T-cell (primary cell): ENCODE measurements around the gene OSBPL6. TPM values are rescaled to one million over a fixed set of nuclear protein-coding genes. Genes with fewer than 3 reads are reported as not detected.

Source experiments
- ATAC-seq, 4 experiments: fragments of 200-7000 bp in 3 of 4; fragments of 150-1000 bp in 1 of 4; cut with Tn5 transposase; replicated peaks in 1 of 4; 1 replicate in 3 of 4; 2 replicates in 1 of 4; pipeline ENCODE4 v1.10.0; 2021; ENCODE audit warnings: moderate library complexity in 3 of 4, mild to moderate bottlenecking in 2 of 4, moderate number of reproducible peaks in 1 of 4
- CTCF ChIA-PET, 2 donors: fragments of 300-600 bp; sonication (Branson Sonifier 250); formaldehyde crosslinking; loops; one replicate each; lab custom pipeline; 2022; ENCODE audit warnings: antibody characterized with exemption in 2 of 2; lab: Charles Lee
- POLR2A ChIA-PET, 2 donors: fragments of 300-600 bp; sonication (Branson Sonifier 250); formaldehyde crosslinking; loops; one replicate each; lab custom pipeline; 2022; ENCODE audit warnings: antibody characterized with exemption in 2 of 2; lab: Charles Lee
- DNase-seq, 35 experiments: peaks; one replicate each; pipeline versions ENCODE4 v3.0.0 to v3.0.0-alpha.2; 2013 to 2023
- H3K27ac ChIP-seq: one replicate; pipeline ENCODE4 v1.5.1; 2013; ENCODE audit warnings: low read length
- H3K27me3 ChIP-seq, 2 experiments: replicated peaks in 1 of 2; 1 replicate in 1 of 2; 2 replicates in 1 of 2; pipeline versions ENCODE4 v1.6.1 to v1.7.0; 2013; ENCODE audit warnings: low read length in 1 of 2, mixed read lengths in 1 of 2; ENCODE audit not compliant: control insufficient read depth in 2 of 2, insufficient read depth in 2 of 2; ENCODE audit errors: extremely low read depth in 1 of 2
- H3K36me3 ChIP-seq, 2 donors: 1 replicate in 1 of 2; 2 replicates in 1 of 2; pipeline versions ENCODE4 v1.6.1 to v1.7.0; 2013; ENCODE audit warnings: low read length in 1 of 2; ENCODE audit not compliant: control insufficient read depth in 2 of 2, insufficient read depth in 1 of 2; ENCODE audit errors: extremely low read depth in 1 of 2
- H3K4me1 ChIP-seq, 2 experiments: 1 replicate in 1 of 2; 2 replicates in 1 of 2; pipeline versions ENCODE4 v1.6.1 to v1.7.0; 2013; ENCODE audit warnings: low read length in 2 of 2, mixed read lengths in 1 of 2; ENCODE audit not compliant: insufficient read depth in 2 of 2, control insufficient read depth in 1 of 2; ENCODE audit errors: extremely low read depth in 1 of 2
- H3K4me3 ChIP-seq, 2 donors: 1 replicate in 1 of 2; 2 replicates in 1 of 2; pipeline versions ENCODE4 v1.5.1 to v1.7.0; 2013; ENCODE audit warnings: mild to moderate bottlenecking in 2 of 2, low read length in 1 of 2, moderate library complexity in 1 of 2; ENCODE audit not compliant: control insufficient read depth in 1 of 2; ENCODE audit errors: extremely low read depth in 1 of 2
- H3K9me3 ChIP-seq: 2 replicates; pipeline ENCODE4 v1.7.0; 2013
- H3K27ac Mint-ChIP-seq, 2 donors: one replicate each; pipeline ENCODE4 v1.8.0; 2020 to 2021; ENCODE audit warnings: mild to moderate bottlenecking in 2 of 2, mixed read lengths in 2 of 2
- H3K27me3 Mint-ChIP-seq, 2 donors: one replicate each; pipeline ENCODE4 v1.8.0; 2021 to 2022; ENCODE audit warnings: mixed read lengths in 2 of 2
- H3K36me3 Mint-ChIP-seq: one replicate; pipeline ENCODE4 v1.8.0; 2021; ENCODE audit warnings: mixed read lengths
- H3K4me1 Mint-ChIP-seq, 3 donors: one replicate each; pipeline ENCODE4 v1.8.0; 2020 to 2022; ENCODE audit warnings: mixed read lengths in 3 of 3, mild to moderate bottlenecking in 1 of 3
- H3K4me3 Mint-ChIP-seq, 3 donors: one replicate each; pipeline ENCODE4 v1.8.0; 2020 to 2022; ENCODE audit warnings: mild to moderate bottlenecking in 3 of 3, mixed read lengths in 3 of 3, moderate library complexity in 3 of 3
- H3K9me3 Mint-ChIP-seq, 3 donors: one replicate each; pipeline ENCODE4 v1.8.0; 2020 to 2022; ENCODE audit warnings: mixed read lengths in 3 of 3
- WGBS: methylation state at CpG from one replicate; pipeline ENCODE4 v1.1.5; 2013; ENCODE audit warnings: missing lambda C conversion rate; ENCODE audit not compliant: insufficient coverage; 5-methylcytosine and 5-hydroxymethylcytosine counted together
- total RNA-seq, 35 experiments: library from RNA in 6 of 35; stranded (reverse) in 6 of 35; fragments of 120-200 nt in 1 of 35; gene quantifications; one replicate each; pipeline versions ENCODE4 v1.2.1 to v1.2.4 and lab custom pipeline; 2013 to 2026

The OSBPL6 gene
- total RNA-seq, 5 donors from 2014 or later (not counting 1 experiment from before 2014, with no cell fraction given): 0.08 to 0.41 (median 0.26) TPM

- DNase-seq: no peak
- no peaks in the 10 kb centered on the region for H3K4me1 ChIP-seq
- WGBS: no CpG with 5 or more reads among the region's 1 CpG
- H3K9me3 ChIP-seq: no peaks in the 10 kb centered on the region
- no peaks in the 10 kb centered on the region for H3K4me1 Mint-ChIP-seq
- peaks cover 0 to 10% of the 10 kb centered on the region in 2 experiments for H3K27me3 ChIP-seq
- CTCF ChIA-PET: no interaction called here
- no peak overlapping the region for H3K4me3 Mint-ChIP-seq
- H3K36me3 Mint-ChIP-seq: no peaks in the 10 kb centered on the region
- H3K27me3 Mint-ChIP-seq: peaks cover 16 to 29% of the 10 kb centered on the region in 2 donors
- H3K27ac ChIP-seq: no peak overlapping the region
- POLR2A ChIA-PET: no interaction called here
- ATAC-seq: no peak
- no peak overlapping the region for H3K27ac Mint-ChIP-seq
- H3K9me3 Mint-ChIP-seq: no peaks in the 10 kb centered on the region
- no peaks in the 10 kb centered on the region for H3K36me3 ChIP-seq
- no peak overlapping the region for H3K4me3 ChIP-seq
Measured at GRCh38 chr2:178374865-178375264, 180.6 kb downstream of the OSBPL6 start.

- no peak overlapping the region for H3K27ac ChIP-seq
- H3K4me3 Mint-ChIP-seq: no peak overlapping the region
- no peaks in the 10 kb centered on the region for H3K4me1 ChIP-seq
- no peaks in the 10 kb centered on the region for H3K36me3 ChIP-seq
- no peak for DNase-seq
- WGBS: no CpG with 5 or more reads among the region's 3 CpGs
- H3K27ac Mint-ChIP-seq: no peak overlapping the region
- H3K4me3 ChIP-seq: no peak overlapping the region
- H3K4me1 Mint-ChIP-seq: no peaks in the 10 kb centered on the region
- ATAC-seq: no peak
- POLR2A ChIA-PET: no interaction called here
- CTCF ChIA-PET: interaction anchor here in 1 of 2 donors (0.6 kb wide), 1 partner anchor 20 kb away, joined by 5 read pairs; no protein-coding TSS in a partner anchor
- peaks cover 0 to 10% of the 10 kb centered on the region in 2 experiments for H3K27me3 ChIP-seq
- peaks cover 16 to 31% of the 10 kb centered on the region in 2 donors for H3K27me3 Mint-ChIP-seq
- no peaks in the 10 kb centered on the region for H3K9me3 Mint-ChIP-seq
- H3K36me3 Mint-ChIP-seq: no peaks in the 10 kb centered on the region
- H3K9me3 ChIP-seq: no peaks in the 10 kb centered on the region
Measured at GRCh38 chr2:178377046-178377445, 182.7 kb downstream of the OSBPL6 start.

DNA sequence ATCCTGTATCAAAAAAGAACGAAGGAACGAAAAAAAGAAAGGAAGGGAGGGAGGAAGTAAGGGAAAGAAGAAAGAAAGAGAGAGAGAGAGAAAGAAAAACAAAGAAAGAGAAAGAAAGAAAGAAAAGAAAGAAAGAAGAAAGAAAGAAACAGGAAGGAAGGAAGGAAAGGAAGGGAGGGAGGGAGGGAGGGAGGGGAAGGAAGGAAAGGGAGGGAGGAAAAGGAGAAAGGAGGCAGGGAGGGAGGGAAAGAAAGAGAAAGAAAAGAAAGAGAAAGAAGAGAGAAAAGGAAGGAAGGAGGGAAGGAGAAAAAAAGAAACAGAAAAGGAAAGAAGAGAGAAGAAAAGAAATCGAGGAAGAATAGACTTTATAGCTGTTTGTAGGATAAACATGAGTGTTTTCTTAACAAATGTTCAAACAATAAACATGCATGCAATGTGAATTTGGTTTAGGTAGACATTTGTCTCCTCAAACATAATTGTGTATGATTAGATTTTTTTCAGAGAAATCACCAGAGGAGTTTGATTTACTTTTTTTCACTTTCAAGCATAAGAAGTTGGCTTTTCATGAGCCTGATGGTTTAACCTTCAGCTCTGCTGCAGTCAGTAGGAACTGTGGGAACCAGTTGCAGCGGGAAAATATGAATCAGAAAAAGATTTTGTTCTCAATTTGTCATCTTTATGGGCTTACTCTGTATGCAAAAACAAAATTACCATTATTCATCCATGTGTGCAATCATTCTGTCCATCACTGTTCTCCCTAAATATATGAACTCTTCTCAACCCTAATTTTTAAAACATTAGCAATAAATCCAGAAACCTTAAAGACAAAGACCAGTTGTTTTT is 185.1 kb downstream of the OSBPL6 start:
- POLR2A ChIA-PET: interaction anchor here in 1 of 2 donors (0.6 kb wide), 1 partner anchor 616 kb away, joined by 3 read pairs; no protein-coding TSS in a partner anchor
- CTCF ChIA-PET: no interaction called here
- no peaks in the 10 kb centered on the region for H3K4me1 ChIP-seq
- no peak for ATAC-seq
- H3K4me3 ChIP-seq: no peak overlapping the region
- no peak overlapping the region for H3K4me3 Mint-ChIP-seq
- no peak overlapping the region for H3K27ac ChIP-seq
- H3K9me3 Mint-ChIP-seq: no peaks in the 10 kb centered on the region
- H3K36me3 Mint-ChIP-seq: no peaks in the 10 kb centered on the region
- no peaks in the 10 kb centered on the region for H3K36me3 ChIP-seq
- peak overlapping the region in 1 of 2 donors; percentile 47 for H3K27ac Mint-ChIP-seq
- no peaks in the 10 kb centered on the region for H3K9me3 ChIP-seq
- peaks cover 13 to 34% of the 10 kb centered on the region in 2 donors for H3K27me3 Mint-ChIP-seq
- WGBS: 73% methylated on average over 3 of the region's 4 CpGs
- H3K27me3 ChIP-seq: peaks cover 0 to 13% of the 10 kb centered on the region in 2 experiments
- H3K4me1 Mint-ChIP-seq: no peaks in the 10 kb centered on the region
- no peak for DNase-seq

GRCh38 chr2:178380763-178381162 is 186.5 kb downstream of the OSBPL6 start:
- ChIA-PET POLR2A (no interaction called here), CTCF (no interaction called here)
- H3K27ac ChIP-seq: no peak overlapping the region
- peaks cover 0 to 11% of the 10 kb centered on the region in 2 experiments for H3K27me3 ChIP-seq
- H3K9me3 ChIP-seq: no peaks in the 10 kb centered on the region
- WGBS: no CpG with 5 or more reads among the region's 1 CpG
- no peak overlapping the region for H3K4me3 ChIP-seq
- DNase-seq: no peak
- H3K36me3 ChIP-seq: no peaks in the 10 kb centered on the region
- no peaks in the 10 kb centered on the region for H3K4me1 Mint-ChIP-seq
- H3K27me3 Mint-ChIP-seq: peaks cover 8 to 25% of the 10 kb centered on the region in 2 donors
- no peak overlapping the region for H3K4me3 Mint-ChIP-seq
- no peak for ATAC-seq
- H3K4me1 ChIP-seq: no peaks in the 10 kb centered on the region
- H3K9me3 Mint-ChIP-seq: no peaks in the 10 kb centered on the region
- no peaks in the 10 kb centered on the region for H3K36me3 Mint-ChIP-seq
- no peak overlapping the region for H3K27ac Mint-ChIP-seq

GRCh38 chr2:178383718-178384117 is 189.4 kb downstream of the OSBPL6 start:
- ATAC-seq: no peak
- no peaks in the 10 kb centered on the region for H3K4me1 ChIP-seq
- Mint-ChIP-seq H3K4me3 (no peak overlapping the region), H3K27me3 (peaks cover 5 to 10% of the 10 kb centered on the region in 2 donors), H3K4me1 (peaks cover 0 to 4% (median 0%) of the 10 kb centered on the region in 3 donors), H3K36me3 (no peaks in the 10 kb centered on the region), H3K9me3 (no peaks in the 10 kb centered on the region), H3K27ac (no peak overlapping the region)
- DNase-seq: no peak
- ChIA-PET POLR2A (interaction anchor here in 1 of 2 donors (0.5 kb wide), 1 partner anchor 704 kb away, joined by 3 read pairs; no protein-coding TSS in a partner anchor), CTCF (no interaction called here)
- H3K36me3 ChIP-seq: no peaks in the 10 kb centered on the region
- WGBS: 60% methylated on average over 1 of the region's 5 CpGs
- H3K4me3 ChIP-seq: no peak overlapping the region
- no peak overlapping the region for H3K27ac ChIP-seq
- peaks cover 0 to 5% of the 10 kb centered on the region in 2 experiments for H3K27me3 ChIP-seq
- no peaks in the 10 kb centered on the region for H3K9me3 ChIP-seq

DNA sequence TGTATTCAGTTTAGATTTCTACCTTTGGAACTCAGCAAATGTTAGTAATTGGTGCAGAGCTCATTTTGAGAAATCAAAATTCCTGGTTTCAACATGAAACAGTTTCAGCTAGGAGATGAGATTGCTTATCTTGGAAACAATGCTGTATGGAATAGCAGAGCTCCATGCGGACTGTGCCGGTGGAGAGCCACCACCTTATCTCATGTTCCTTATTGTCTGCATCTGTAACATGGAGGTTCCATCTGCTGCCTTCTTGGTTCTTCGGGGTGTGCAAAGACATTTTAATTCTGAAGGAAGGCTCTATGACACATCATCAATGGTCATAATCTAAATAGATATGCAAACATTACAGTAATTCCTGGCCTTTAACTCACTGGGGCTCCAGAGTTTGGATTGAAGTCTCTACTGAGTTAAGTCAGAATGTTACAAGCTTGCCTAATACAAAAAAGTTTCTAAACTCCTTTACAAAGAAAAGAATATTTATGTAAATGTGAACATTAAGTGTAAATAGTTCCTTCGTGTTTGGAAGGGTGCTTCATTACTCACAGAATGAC is 191.4 kb downstream of the OSBPL6 start:
- peaks cover 0 to 4% (median 0%) of the 10 kb centered on the region in 3 donors for H3K4me1 Mint-ChIP-seq
- ChIA-PET POLR2A (no interaction called here), CTCF (no interaction called here)
- no peaks in the 10 kb centered on the region for H3K36me3 Mint-ChIP-seq
- Histone ChIP-seq H3K36me3 (no peaks in the 10 kb centered on the region), H3K27me3 (peaks cover 0 to 3% of the 10 kb centered on the region in 2 experiments), H3K4me1 (no peaks in the 10 kb centered on the region), H3K4me3 (no peak overlapping the region), H3K27ac (no peak overlapping the region), H3K9me3 (no peaks in the 10 kb centered on the region)
- H3K27me3 Mint-ChIP-seq: peaks cover 4 to 5% of the 10 kb centered on the region in 2 donors
- ATAC-seq (no peak), DNase-seq (no peak)
- H3K27ac Mint-ChIP-seq: no peak overlapping the region
- no peak overlapping the region for H3K4me3 Mint-ChIP-seq
- H3K9me3 Mint-ChIP-seq: no peaks in the 10 kb centered on the region
- WGBS: no CpG with 5 or more reads among the region's 4 CpGs
